Measurements from ENCODE around the gene SLC6A4.

DNA sequence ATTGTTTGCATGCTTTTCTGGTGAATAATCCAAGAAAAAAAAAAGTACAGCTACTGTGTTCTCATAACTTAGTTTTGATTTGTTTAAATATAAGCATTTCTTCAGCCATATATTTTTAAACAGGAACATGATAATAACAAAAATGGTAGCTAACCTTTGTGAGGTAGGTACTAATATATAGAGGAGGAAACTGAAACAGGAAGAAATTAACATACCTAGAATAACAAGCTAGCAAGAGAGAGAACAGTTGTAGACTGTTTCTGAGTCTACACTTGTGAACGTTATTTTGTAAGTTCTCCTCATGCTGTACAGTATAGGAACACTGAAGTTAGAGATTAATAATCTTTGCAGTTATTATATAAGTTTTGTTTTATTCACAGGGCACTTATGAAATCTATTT, 69.5 kb downstream of the SLC6A4 start:
- TF ChIP-seq, protein P1, sequence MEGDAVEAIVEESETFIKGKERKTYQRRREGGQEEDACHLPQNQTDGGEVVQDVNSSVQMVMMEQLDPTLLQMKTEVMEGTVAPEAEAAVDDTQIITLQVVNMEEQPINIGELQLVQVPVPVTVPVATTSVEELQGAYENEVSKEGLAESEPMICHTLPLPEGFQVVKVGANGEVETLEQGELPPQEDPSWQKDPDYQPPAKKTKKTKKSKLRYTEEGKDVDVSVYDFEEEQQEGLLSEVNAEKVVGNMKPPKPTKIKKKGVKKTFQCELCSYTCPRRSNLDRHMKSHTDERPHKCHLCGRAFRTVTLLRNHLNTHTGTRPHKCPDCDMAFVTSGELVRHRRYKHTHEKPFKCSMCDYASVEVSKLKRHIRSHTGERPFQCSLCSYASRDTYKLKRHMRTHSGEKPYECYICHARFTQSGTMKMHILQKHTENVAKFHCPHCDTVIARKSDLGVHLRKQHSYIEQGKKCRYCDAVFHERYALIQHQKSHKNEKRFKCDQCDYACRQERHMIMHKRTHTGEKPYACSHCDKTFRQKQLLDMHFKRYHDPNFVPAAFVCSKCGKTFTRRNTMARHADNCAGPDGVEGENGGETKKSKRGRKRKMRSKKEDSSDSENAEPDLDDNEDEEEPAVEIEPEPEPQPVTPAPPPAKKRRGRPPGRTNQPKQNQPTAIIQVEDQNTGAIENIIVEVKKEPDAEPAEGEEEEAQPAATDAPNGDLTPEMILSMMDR (IDR thresholded peaks at IDR 0.05): no peak
- TF ChIP-seq POLR2A (IDR thresholded peaks at IDR 0.05): no peak
